Measurements from ENCODE around the gene ADI1.
A peak's percentile ranks its signal among the peaks of the same experiment; 100 is the strongest.
"Not testable (repeated sequence)": the region's sequence is repeated elsewhere in the genome, so short reads cannot be mapped to it uniquely, and the experiment has no call there.

The ADI1 gene

DNA sequence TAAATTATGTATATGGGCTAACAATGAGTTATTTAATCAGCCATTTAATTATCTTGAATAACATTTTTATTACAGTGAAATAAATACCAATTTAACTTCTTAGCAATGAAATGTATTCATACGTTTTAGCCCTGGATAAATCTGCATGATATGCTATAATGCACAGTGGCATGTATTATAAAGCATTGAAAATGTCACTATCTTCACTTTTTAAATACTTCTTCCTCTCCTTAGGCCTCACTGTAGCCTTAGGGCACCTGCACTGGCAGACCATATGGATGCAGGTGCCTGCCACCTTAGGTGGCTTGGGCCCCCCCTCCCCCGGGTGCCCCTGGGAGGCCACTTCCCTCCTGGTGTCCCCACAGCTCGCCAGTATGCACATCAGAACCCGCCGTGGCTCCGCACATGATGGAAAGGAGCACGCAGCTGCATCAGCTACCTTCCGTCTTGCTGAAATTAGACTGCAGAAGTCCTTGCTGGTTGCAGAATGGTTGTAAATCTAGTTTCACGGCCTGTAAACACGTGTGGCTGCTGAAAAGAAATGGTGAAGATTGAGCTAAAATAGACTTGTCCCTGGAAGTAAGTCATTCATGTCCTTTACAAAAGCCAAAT, 56.7 kb downstream of the ADI1 start:
- DNase-seq (ENCODE audit: low read depth), result no peak

DNA sequence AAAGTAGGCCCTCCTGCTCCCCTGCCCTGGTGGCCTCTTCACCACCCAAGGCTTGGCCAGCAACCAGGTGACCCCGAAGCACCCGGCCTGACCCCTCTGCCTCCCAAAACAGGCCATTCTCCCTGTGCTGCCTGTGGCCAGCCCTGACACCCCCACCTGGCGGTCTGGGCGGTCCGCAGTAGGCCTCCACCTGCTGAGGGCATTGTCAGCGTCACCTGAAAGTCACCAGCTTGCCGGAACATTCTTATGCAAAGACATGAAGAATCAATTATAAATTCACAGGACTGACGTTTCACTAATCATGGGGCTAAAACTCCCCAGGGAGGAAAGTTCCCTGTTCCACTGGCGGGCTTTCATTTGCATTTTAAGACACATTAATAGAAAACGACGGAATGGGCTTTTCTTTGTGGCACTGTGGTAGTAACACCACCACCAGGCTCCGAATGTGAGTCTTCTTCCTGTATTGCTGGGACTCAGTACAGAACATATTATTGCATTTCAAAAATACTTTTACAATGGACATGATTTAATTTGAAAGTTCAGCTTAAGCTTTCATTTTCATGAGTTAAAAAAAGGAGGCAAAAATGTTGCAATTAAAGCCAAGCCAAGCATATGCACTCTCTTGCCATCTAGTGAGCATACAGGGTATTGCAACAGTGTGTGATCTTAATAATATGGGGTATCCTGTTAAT, 57.4 kb downstream of the ADI1 start:
- DNase-seq (ENCODE audit: low read depth), result peak; percentile 68

DNA sequence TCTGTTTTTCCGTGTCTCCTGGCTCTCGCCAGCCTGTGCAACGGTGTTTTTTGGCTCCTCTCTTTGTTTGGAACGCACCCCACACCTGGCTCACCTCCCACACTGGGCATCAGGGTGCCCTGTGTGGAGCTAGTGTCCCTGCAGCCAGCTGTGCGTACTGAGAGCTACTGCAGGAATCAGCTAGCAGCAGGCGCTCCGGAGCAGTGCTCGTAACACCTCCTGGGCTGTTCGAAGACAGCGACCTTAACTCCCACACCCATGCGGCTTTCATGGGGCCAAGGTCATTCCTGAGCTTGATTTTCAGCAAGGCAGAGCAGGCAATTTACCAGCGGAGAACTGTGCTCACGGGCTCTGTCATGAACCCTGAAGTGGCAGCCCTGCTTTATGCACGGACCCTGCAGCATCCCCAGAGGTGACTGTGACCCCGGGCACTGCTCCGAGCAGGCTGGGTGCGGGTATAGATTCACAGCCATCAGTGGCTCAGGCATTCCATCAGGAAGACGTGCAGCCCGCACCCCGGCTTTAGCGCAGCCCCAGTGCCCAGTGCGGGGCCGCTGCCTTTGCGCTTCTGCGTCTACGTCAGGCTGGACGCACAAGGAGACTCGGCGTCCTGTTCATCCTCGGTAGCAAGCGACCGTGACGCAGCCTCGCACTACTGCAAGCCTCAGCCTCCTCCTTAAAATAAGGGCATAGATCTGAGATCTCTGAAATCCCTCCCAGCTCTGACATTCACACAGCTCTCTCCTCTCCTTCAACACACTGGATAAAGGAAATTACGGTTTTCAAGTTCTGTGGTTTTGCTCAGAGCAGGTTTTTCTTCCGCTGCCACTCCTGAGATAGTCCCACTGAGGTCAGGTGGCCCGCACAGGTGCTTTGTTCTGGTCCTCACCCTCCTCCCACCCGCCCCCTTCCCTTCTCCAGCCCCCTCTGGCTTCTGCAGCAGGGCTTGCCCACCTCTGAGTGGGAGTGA, 58.2 kb downstream of the ADI1 start:
- no peak for DNase-seq (ENCODE audit: low read depth)

DNA sequence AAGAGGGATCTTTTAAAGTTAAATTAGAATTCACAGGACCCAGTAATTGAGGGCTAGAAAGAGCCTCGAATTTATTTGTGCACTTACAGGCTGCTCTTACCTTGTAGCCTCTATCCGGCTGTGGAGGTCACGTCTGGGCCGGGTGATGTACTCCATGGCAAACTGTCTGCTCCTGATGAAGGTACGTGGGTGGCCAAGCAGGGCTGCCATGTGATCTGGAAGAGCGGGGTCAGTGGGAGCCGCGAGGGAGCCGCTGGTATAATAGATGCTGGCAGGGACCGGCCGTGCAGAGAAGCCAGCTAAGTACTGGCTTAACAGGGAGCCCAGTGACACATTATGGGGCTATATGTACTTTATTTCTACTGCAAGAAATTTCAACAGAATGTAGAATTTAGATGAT, 59.2 kb downstream of the ADI1 start:
- DNase-seq (ENCODE audit: low read depth), result no peak

DNA sequence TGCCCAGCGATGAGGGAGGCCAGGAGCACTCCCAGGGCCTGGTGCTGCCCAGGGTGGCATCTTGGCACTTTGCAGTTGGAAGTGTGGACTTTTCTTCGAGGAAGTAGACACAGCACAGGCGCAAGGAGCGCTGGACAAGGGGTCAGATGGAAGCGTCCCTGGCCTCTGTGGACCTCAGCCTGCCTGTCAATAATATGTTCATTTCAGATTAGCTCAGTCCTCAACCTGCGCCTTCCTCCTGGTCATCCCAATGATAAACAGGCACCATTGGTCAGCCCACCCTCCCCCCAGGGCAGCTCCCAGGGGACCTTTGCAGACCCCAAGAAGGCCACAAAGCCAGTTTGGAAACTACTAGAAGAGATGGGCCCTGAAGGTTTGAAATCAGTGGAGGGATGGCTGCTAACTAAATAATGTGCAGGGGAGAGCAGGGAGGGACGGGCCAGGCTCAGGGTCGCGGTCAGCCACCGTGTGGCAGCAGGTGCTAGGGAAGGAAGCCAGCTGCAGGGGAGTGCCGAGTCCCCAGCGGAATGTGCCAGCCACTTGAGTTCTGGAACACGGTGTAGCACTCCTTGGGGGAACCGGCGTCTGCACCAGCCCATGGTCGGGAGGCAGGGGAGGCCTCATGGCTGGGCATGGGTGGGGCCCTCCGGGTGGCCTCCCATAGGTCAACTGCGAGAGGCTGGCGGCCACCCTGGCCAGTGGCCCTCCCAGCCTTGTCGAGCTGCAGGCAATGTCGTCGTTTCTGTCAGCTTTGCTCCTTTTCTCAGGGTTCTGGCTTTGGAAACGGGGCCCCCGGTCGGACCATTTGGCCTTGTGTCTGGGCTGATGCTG, 59.9 kb downstream of the ADI1 start:
- no peak for DNase-seq (ENCODE audit: low read depth)

DNA sequence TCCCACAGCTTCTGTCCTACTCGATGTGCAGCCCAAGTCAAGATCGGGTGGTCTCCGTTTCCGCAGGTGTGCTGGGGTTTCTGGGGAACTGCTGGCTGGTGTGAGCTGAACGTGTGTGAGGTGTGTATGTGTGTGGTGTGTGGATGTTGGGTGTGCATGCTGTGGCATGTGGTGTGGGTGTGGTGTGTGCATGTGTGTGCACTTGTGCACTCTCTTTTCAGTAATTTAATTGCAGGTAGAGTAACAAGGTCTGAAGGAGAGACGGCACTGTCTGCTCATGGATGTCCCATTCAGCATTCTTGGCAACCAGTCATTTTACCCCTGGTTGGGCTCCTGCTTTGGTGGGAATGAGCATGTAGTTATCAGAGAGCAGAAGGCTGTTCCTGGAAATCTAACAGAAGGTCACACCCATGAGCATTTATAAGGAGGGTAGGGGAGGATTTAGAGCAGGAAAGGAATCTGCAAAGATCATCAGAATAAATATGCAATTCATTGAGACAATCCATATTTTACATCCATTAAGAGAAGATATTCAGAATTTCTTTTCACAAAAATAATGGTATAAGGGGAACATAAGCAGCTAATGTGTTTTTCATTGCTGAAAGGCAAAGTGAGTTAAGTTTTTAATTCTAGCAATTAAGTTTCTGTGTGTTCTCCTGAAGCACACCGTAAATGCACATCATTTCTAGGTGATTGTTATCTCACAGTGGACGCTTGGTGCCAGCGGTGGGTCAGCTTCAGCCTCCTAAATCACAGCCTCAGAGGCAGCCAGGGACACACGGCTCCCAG, 60.7 kb downstream of the ADI1 start:
- no peak for DNase-seq (ENCODE audit: low read depth)

DNA sequence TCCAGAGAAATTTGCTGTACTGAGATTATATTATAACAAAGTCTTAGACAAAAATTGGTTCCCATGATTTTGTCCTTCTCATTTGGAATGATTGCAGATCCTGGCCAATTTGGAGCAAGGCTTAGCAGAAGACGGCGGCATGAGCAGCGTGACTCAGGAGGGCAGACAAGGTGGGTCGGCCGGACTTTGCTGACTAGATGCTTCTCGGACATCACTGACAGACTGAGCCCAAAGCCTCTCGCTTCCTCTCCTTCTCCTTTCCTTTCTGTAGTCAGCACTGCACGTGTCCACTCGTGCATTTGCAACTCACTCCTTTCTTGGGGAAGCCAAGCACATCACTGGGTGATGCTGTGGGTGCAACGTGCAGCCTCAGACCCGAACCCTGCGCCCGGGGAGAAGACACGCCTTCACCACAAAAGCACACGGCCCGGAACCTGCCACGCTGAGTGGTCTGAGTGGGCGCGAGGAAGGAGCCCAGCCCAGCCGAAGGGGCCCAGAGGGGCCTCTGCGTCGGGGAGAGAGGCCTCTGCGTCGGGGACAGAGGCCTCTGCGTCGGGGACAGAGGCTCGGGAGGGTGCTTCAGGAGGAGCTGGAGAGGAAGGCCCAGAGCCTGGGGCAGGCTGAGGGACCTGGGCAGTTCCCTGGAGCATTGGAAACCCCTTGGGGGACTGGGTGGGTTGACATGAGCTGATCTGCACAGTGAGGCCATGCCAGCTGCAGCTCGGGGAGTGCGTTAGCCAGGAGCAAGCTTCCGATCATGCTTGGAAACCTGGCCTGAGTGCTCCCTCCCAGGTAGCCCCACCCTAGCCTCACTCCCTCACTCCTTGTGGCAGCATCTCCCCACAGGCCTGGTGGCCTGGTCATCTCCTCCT, 61.6 kb downstream of the ADI1 start:
- DNase-seq (ENCODE audit: low read depth), result no peak

DNA sequence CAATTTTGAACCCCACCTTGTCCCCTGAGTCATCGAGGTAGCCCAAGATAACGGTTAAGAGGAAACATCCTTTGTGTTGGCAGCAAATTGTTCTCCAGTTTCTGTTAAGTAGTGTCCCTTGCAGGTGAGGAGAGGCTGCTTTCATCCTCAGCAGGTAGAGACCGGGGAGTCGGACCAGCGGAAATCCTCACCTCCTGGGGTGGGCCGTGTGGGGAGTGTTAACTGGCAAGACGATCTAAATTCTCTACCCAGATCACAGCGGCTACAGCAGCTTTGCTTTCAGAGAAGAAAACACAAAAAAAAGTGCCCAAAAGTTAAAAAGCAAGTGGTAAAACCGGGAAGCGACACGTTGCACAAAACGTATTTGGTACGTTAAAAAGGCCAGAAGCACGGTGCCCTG, 63.2 kb downstream of the ADI1 start:
- DNase-seq (ENCODE audit: low read depth), result no peak

DNA sequence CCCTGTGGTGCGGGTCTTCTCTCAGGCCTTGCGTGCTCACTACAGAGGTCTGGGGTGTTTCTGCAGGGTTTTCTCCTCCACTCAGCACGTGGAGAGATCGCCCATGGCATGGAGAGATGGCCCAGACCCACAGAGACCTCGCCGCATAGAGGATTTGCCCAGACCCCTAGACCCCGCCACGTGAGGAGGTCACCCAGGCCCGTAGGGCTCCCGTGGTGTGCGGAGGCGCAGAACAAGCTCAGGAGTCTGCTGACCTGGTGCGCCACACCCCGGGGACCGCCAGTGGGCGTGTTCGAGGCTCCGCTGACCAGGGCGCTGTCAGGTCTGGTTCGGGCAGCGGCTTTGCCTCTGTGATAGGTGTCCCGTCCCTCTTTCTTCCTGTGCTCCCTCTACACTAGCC, 64.5 kb downstream of the ADI1 start:
- no peak for DNase-seq (ENCODE audit: low read depth)

DNA sequence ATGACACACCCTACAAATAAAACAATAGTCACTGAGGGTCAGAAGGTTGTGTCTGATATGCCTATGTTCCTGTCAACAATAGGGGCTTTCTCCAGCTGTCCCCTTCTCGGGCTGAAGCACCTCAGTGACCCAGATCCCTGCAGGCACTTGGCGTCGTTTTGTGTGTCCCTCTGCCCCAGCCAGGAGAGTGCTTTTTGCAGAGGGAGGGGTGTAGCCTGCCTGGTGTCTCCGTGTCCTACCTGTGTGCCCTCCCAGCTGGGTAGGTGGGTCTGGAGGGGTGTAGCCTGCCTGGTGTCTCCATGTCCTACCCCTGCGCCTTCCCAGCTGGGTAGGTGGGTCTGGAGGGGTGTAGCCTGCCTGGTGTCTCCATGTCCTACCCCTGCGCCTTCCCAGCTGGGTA, 65.3 kb downstream of the ADI1 start:
- DNase-seq (ENCODE audit: low read depth), result not testable (repeated sequence)

DNA sequence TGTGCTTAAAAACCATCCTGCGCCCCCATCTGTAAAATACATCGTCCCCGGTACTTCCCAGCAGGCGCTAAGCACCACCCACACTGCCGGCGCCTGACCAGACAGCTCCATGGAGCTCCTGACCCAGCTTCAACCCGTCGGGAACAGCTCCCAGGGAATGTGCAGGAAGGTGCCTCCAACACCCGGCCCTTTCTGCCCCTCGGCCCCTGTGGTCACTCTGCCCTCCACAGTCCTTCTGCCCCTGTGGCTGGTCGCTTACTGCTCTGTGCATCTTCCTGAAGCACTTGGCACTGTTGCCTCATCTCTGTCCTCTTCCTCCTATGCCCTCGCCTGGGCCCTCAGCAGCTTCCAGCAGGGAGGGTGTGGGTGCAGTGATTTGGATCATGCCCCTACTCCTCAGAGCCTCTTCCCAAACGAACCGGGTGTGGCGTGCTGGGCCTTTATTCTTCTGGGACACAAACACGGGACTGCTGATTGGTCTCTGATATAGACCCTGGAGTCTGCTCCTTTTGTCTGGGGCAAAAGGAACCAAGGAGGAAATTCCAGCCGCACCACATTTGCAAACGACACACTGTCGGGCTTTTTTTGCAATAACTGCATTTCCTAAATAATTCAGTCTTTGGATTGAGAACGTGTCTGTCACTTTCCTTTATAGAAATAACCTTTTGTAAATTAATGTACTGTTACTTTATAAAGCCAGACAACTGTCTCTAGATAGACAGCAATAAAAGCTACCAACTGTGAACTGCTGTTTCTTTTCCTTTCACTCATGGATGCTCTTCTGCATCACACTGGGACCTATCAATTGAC, 65.9 kb downstream of the ADI1 start:
- no peak for DNase-seq (ENCODE audit: low read depth)

DNA sequence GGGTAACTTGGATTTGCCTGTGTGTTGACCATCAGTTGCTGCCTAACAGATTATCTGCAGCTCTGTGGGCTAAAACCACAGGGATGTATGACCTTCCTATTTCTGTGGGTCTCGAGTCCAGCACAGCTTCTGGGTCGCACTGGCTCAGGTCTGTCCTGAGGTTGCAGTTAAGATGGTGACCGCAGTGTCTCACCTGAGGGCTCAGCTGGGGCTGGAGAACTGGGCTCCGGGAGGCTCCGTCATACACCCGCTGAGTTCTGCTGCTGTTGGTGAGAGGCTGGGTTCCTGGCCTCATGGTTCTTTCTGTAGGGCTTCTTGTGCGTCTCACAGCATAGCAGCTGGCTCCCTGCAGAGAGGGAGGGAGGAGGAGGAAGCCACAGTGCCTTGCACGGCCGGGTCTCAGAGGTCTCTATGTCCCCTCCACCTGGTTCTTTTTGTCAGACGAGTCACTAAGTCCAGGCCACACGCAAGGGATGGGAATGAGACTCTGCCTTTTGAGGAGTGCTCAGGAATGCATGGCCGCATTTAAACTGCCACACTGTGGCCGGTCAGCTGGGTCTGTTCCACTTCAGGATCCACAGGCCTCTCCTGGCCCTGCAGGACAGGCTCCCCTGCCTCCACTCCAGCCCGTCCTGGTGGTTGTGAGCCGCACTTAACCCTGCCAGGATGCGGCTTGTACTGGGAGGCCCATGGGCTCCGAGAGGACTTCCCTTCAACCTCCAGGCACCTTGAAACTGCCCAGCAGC, 67.2 kb downstream of the ADI1 start:
- DNase-seq (ENCODE audit: low read depth), result no peak

DNA sequence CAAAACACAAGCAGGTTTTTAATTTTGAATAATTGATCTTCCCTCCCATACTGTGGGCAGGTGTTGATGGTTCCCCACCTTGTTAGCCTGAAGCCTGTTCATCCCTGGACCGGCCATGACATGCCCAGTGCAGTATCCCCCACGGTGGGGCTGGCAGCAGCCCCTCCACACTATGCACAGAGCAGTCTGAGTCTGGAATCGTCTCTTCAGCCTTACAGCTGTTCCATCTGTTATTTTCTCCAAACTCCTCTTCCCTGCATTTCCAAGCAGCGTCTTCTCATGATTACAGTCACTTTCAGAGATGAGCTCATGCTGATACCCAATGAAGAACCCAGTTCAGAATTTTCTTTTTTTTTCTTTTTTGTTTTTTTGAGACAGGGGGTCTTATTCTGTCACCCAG, 68.2 kb downstream of the ADI1 start:
- DNase-seq (ENCODE audit: low read depth), result no peak

DNA sequence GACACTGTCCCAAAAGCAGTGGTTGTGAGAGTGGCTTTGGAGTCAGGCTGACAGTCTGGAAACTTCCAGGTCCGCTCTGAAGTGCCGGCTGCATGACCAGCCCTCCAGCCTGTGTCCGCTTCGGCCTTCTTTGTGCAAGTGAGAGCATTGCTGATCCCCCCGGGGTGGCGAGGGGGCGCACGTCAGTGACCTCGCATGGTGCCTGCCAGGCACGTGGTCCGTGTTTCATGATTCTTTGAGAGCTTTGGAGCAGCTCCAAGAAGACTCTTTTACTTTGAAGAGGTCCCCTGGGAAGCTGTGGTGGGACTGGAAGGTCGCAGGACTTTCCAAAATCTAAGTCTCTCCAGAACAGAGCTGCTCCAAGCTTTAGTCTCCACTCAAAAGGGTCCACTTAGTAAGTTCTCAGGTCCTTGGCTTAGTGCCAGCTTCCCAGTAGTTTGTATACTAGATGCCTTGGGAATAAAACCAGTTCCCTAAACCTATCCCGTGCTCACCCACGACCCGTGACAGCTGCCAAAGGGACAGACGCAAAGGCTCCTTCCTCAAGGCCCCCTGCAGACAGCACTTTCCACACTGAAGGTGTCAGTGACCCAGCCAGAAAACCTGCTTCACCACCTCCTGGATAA, 68.8 kb downstream of the ADI1 start:
- DNase-seq (ENCODE audit: low read depth), result no peak

DNA sequence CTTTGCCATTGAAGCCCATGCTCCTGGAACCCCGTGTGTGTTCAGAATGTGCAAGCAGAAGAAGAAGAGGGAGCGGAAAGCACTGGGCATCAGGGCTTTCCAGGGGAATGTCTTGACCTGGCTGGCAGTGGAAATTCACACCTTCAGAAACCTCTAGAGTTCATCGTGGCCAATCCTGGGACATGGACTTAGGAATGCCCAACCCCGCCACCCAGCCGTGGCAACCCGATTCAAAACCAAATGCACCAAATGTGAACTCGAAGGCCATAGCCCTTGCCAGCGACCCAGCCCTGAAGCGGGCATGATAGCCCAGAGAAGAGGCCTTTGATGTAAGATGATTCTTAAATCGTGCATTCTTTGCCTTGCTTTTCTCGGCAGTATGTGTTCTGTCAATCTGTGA, 69.4 kb downstream of the ADI1 start:
- DNase-seq (ENCODE audit: low read depth), result no peak

DNA sequence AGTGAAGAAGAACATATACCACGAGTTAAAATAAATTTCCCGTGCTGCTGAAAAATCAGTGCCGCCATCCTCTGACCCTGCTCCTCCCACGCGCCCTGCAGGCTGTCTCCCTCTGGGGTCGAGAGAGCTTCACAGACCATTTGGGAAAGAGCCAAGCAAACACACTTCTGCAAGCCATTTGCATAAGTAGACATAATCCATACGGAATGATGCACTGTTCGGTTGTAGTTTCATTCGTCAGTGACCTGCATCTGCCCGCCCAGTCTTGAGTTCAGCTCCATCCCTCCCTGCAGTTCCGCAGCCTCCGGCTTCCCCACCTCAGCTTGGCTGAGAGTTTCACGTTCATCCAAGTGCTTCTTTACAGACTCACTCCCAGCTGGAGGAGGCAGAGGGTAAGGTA, 70.2 kb downstream of the ADI1 start:
- no peak for DNase-seq (ENCODE audit: low read depth)

DNA sequence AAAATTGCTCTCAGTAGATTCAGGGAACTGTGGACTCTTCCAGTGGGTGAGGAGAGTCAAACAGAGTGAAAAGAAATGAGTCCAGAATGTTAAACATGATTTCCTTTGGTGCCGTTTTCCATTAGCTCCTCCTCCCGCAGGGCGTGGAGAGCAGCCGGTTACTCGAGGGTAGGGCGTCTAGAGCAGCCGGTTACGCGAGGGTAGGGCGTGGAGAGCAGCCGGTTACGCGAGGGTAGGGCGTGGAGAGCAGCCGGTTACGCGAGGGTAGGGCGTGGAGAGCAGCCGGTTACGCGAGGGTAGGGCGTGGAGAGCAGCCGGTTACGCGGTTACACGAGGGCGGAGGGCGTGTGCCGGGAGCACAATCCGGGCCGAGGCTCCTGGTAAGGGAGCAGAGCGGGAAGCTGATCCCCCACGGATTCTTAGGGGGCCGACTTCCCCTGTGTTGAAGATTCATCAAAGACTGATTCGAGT, 70.9 kb downstream of the ADI1 start:
- DNase-seq (ENCODE audit: low read depth), result not testable (repeated sequence)

DNA sequence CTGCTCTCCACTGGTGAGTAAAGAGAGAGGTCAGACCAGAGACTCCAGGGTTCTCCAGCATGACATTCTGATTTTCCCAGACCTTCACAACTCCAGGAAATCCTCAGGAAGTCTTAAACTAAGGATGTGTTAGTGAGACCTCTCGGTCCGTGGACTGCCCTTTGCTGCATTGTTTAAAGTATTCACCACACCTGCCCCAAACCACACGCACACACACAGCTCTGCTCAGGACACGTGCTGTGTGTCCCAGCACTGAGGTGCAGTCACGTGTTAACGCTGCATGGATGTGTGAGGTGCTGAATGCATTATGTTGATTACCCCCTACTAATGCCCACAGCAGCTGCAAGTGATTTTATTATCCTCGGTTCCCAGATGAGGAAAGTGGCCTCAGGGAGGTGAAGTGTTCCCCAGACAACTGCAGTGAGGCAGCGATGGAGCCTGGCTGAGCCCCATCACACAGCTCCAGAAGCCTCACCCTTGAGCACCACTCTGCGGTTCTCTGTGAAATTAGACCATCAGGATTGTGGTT, 71.5 kb downstream of the ADI1 start:
- DNase-seq (ENCODE audit: low read depth), result no peak

Measured in ELR (cell line).